SIG-M5 (cell line): ENCODE results near the gene COG5.
"Not testable (repeated sequence)": the region's sequence is repeated elsewhere in the genome, so short reads cannot be mapped to it uniquely, and the experiment has no call there.

Experiments used
- DNase-seq: peaks from one replicate; lab custom pipeline; 2025; lab: John Stamatoyannopoulos, UW

Gene COG5

GRCh38 chr7:107579885-107580715 lies 16.4 kb upstream of the COG5 start, which contains the start of gene BCAP29:
TSS of gene BCAP29 (plus strand) at chr7:107580246. CDS start at chr7:107580773, 527 bp downstream.
- DNase-seq = no peak

- DNase-seq = no peak
Observed at GRCh38 chr7:107579554-107579884, 15.8 kb upstream of the COG5 start.

GRCh38 chr7:107573537-107573936 lies 9.8 kb upstream of the COG5 start:
- no peak for DNase-seq

- DNase-seq = no peak
Observed at GRCh38 chr7:107570298-107570697, 6.6 kb upstream of the COG5 start.

GRCh38 chr7:107564553-107565298 lies 1.0 kb upstream of the COG5 start:
- DNase-seq = no peak

GRCh38 chr7:107563081-107563774 lies 492 bp downstream of the COG5 start:
- DNase-seq = no peak

- DNase-seq = no peak
Observed at GRCh38 chr7:107560898-107561516, 2.7 kb downstream of the COG5 start.

GRCh38 chr7:107559864-107560263 lies 3.9 kb downstream of the COG5 start:
- DNase-seq = no peak

GRCh38 chr7:107555893-107556292 lies 7.8 kb downstream of the COG5 start:
- DNase-seq = no peak

- DNase-seq = no peak
Observed at GRCh38 chr7:107551936-107552335, 11.8 kb downstream of the COG5 start.

- DNase-seq = no peak
Observed at GRCh38 chr7:107544848-107545591, 18.7 kb downstream of the COG5 start.

GRCh38 chr7:107543338-107543993 lies 20.3 kb downstream of the COG5 start:
- DNase-seq = no peak

- DNase-seq = no peak
Observed at GRCh38 chr7:107538001-107538400, 25.7 kb downstream of the COG5 start.

GRCh38 chr7:107537228-107537627 lies 26.5 kb downstream of the COG5 start:
- DNase-seq = not testable (repeated sequence)

- no peak for DNase-seq
Observed at GRCh38 chr7:107534139-107534538, 29.6 kb downstream of the COG5 start.

- no peak for DNase-seq
Observed at GRCh38 chr7:107530751-107531150, 33.0 kb downstream of the COG5 start.

GRCh38 chr7:107528461-107528860 lies 35.3 kb downstream of the COG5 start:
- no peak for DNase-seq

GRCh38 chr7:107527196-107527595 lies 36.5 kb downstream of the COG5 start:
- no peak for DNase-seq

- no peak for DNase-seq
Observed at GRCh38 chr7:107526672-107527071, 37.0 kb downstream of the COG5 start.

- no peak for DNase-seq
Observed at GRCh38 chr7:107506674-107507339, 56.9 kb downstream of the COG5 start.
